Transverse colon (tissue), 4 donors: ENCODE data around the gene IFT25.

Experiments used
- CTCF ChIP-seq, 5 experiments: fragments of 200-600 bp in 3 of 5; fragments of 450-650 bp in 2 of 5; sonication (generic) in 3 of 5; IDR thresholded peaks; 1 replicate in 2 of 5; 2 replicates in 3 of 5; pipeline ENCODE4 v1.5.1; 2016 to 2017; ENCODE audit warnings: antibody characterized with exemption in 5 of 5, inconsistent platforms in 3 of 5, mild to moderate bottlenecking in 2 of 5, moderate library complexity in 1 of 5
- EP300 ChIP-seq: sonication (generic); formaldehyde crosslinking; IDR thresholded peaks from one replicate; pipeline ENCODE4 v1.6.1; 2017; ENCODE audit warnings: antibody characterized with exemption, low read depth
- POLR2A ChIP-seq: fragments of 450-650 bp; IDR thresholded peaks from one replicate; pipeline ENCODE4 v1.6.1; 2016; ENCODE audit warnings: antibody characterized with exemption, mild to moderate bottlenecking, moderate library complexity
- POLR2AphosphoS5 ChIP-seq, 3 donors: sonication (generic); formaldehyde crosslinking; IDR thresholded peaks; one replicate each; pipeline ENCODE4 v1.6.1; 2016; ENCODE audit warnings: antibody characterized with exemption in 3 of 3

- TF ChIP-seq CTCF (IDR thresholded peaks at IDR 0.05): peak in 1 of 5 experiments; percentile 45
- peak; percentile 29 for TF ChIP-seq POLR2A
- peak in 2 of 3 donors; percentile 4 to 21 for TF ChIP-seq POLR2AphosphoS5 (IDR thresholded peaks at IDR 0.05)
- TF ChIP-seq EP300: no peak
These were observed 1.0 kb upstream of the IFT25 start, which contains the start of gene LRRC42 for GRCh38 chr1:53946252-53947171.
